Neural crest cell (in vitro differentiated cells): ENCODE data around the gene TMEM37. TPM values are rescaled to one million over a fixed set of nuclear protein-coding genes. Genes with fewer than 3 reads are reported as not detected.

ENCODE experiments used
- DNase-seq: peaks from one replicate; pipeline ENCODE4 v3.0.0; 2021; ENCODE audit warnings: low read depth, mixed read lengths, low spot score
- H3K27ac Mint-ChIP-seq: one replicate; pipeline ENCODE4 v1.8.0; 2021; ENCODE audit warnings: mild to moderate bottlenecking, mixed read lengths; ENCODE audit not compliant: unreplicated experiment
- H3K27me3 Mint-ChIP-seq: 2 replicates; pipeline ENCODE4 v1.8.0; 2021; ENCODE audit warnings: low read depth, mild to moderate bottlenecking, mixed read lengths
- H3K36me3 Mint-ChIP-seq: 2 replicates; pipeline ENCODE4 v1.8.0; 2021; ENCODE audit warnings: low read depth, mild to moderate bottlenecking, mixed read lengths
- H3K4me1 Mint-ChIP-seq: 2 replicates; pipeline ENCODE4 v1.8.0; 2021; ENCODE audit warnings: mixed read lengths
- H3K4me3 Mint-ChIP-seq: one replicate; pipeline ENCODE4 v1.8.0; 2021; ENCODE audit warnings: mild to moderate bottlenecking, mixed read lengths
- H3K9me3 Mint-ChIP-seq: 2 replicates; pipeline ENCODE4 v1.8.0; 2021; ENCODE audit warnings: mixed read lengths
- CTCF ChIP-seq: fragments of 200-600 bp; sonication (generic); conservative IDR thresholded peaks from 2 replicates; pipeline ENCODE4 v1.5.0; 2021; ENCODE audit warnings: antibody characterized with exemption, mild to moderate bottlenecking
- total RNA-seq: library from RNA; stranded (reverse); gene quantifications from 2 replicates; pipeline ENCODE4 v1.2.1, GENCODE V29; 2021

Gene TMEM37
- total RNA-seq, 1 donor from 2014 or later: 5.3 TPM

- H3K27me3 Mint-ChIP-seq: peaks cover 20% of the 10 kb centered on the region
- H3K4me1 Mint-ChIP-seq: peaks cover 19% of the 10 kb centered on the region
- H3K4me3 Mint-ChIP-seq: no peak overlapping the region
- DNase-seq: no peak
- no peaks in the 10 kb centered on the region for H3K36me3 Mint-ChIP-seq
- no peaks in the 10 kb centered on the region for H3K9me3 Mint-ChIP-seq
- H3K27ac Mint-ChIP-seq: no peak overlapping the region
- no peak for TF ChIP-seq CTCF
Observed at GRCh38 chr2:119436993-119437772, 5.5 kb downstream of the TMEM37 start.

DNA sequence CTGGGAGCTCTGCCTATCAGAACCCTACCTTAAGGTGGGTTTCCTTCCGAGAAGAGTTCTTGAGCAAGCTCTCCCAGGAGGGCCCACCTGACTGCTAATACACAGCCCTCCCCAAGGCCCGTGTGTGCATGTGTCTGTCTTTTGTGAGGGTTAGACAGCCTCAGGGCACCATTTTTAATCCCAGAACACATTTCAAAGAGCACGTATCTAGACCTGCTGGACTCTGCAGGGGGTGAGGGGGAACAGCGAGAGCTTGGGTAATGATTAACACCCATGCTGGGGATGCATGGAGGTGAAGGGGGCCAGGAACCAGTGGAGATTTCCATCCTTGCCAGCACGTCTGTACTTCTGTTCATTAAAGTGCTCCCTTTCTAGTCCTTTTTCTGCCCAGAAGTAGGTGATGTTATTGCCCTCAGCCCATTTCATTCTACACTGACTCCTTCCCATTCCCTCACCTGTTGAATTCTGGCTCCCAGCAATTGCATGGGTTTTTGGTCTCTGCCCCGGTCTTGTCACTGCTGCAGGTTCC is 6.5 kb downstream of the TMEM37 start:
- H3K4me3 Mint-ChIP-seq: no peak overlapping the region
- no peak for TF ChIP-seq CTCF
- H3K36me3 Mint-ChIP-seq: no peaks in the 10 kb centered on the region
- no peak overlapping the region for H3K27ac Mint-ChIP-seq
- peaks cover 11% of the 10 kb centered on the region for H3K4me1 Mint-ChIP-seq
- H3K27me3 Mint-ChIP-seq: peaks cover 10% of the 10 kb centered on the region
- DNase-seq: no peak
- H3K9me3 Mint-ChIP-seq: no peaks in the 10 kb centered on the region

- Mint-ChIP-seq H3K36me3 (no peaks in the 10 kb centered on the region), H3K27me3 (peaks cover 4% of the 10 kb centered on the region), H3K4me3 (no peak overlapping the region), H3K9me3 (no peaks in the 10 kb centered on the region), H3K4me1 (peaks cover 5% of the 10 kb centered on the region), H3K27ac (no peak overlapping the region)
- TF ChIP-seq CTCF: no peak
- no peak for DNase-seq
Observed at GRCh38 chr2:119438726-119439284, 7.2 kb downstream of the TMEM37 start.

DNA sequence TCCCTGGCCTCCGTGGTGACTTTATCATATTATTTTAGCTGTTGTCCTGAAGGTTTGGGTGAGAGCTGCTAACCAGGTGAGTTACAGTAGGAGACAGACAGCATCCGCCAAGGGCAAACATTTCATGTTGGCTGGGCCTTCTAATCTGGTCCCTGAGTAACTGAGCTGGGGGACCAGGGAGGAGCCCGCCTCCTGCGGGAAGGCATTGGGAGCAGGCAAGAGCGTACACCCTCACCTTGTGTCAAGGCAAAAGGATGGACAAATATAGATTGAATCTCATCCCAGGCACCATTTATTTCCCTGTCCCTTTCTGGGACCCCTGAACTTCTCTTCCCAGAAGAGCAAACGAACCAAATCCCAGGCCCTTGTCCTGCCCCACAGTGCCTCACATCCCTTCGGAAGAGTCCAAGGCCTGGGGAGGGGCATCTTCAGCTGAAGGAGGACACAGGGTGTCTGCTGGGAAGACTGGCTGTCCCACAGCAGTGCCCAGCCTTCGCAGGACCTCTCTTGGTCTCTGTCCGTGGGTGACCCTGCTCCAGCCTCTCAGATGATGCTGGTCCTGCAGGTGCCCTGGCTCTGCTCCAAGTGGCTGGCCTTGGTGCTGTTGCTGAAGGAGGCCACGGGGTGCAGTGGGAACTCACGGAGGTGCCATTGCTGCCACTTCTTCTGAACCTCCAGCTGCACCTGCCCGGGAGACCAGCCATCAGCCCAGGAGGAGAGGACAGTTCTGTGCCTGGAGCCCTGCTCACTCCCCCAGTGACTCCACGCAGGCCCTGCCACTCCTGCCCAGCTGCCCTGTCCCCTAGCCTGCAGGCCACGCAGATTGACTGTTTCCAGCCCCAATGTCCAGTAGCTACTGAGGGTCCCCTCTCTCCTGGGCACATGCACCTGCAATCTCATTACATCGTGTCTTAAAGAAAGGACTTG is 8.2 kb downstream of the TMEM37 start:
- Mint-ChIP-seq H3K27ac (peak overlapping the region; percentile 27), H3K36me3 (no peaks in the 10 kb centered on the region), H3K9me3 (no peaks in the 10 kb centered on the region), H3K4me1 (no peaks in the 10 kb centered on the region), H3K27me3 (no peaks in the 10 kb centered on the region), H3K4me3 (no peak overlapping the region)
- DNase-seq: no peak
- no peak for TF ChIP-seq CTCF

DNA sequence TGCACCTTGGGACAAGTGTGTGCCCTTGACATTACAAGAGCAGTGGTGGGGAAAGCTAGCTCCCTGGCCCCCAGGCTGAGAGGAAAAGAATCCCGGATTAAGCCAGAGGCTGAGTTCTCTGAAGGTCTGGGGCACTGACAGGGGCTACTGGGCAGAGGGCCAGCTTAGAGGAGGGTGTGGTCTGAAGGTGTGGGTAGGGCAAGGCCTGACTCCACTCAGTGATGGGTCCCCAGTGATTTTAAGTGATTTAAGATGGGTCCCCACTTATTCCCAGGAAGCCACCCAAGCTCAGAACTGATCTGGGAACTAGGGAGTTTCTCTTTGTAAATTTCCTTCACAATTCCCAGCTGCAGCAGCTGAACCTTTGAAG is 8.8 kb downstream of the TMEM37 start:
- no peak for TF ChIP-seq CTCF
- DNase-seq: no peak
- Mint-ChIP-seq H3K9me3 (no peaks in the 10 kb centered on the region), H3K36me3 (no peaks in the 10 kb centered on the region), H3K27ac (peak overlapping the region; percentile 27), H3K4me3 (no peak overlapping the region), H3K4me1 (no peaks in the 10 kb centered on the region), H3K27me3 (no peaks in the 10 kb centered on the region)
